ENCODE results near the gene PPP1R1C.
"Not testable (repeated sequence)": the region's sequence is repeated elsewhere in the genome, so short reads cannot be mapped to it uniquely, and the experiment has no call there.

PPP1R1C gene

GRCh38 chr2:181985632-181986205, at the start of gene PPP1R1C:
PPP1R1C (plus strand) TSS chr2:181985853; CDS start chr2:181986111, 258 bp downstream.
- DNase-seq (ENCODE audit: low spot score): no peak

- no peak for DNase-seq (ENCODE audit: low spot score)
Observed at GRCh38 chr2:181937473-181937872, 48.2 kb upstream of the PPP1R1C start.

- DNase-seq (ENCODE audit: low spot score): no peak
Observed at GRCh38 chr2:181943411-181944124, 42.1 kb upstream of the PPP1R1C start.

- DNase-seq (ENCODE audit: low spot score): no peak
Observed at GRCh38 chr2:181944164-181944913, 41.3 kb upstream of the PPP1R1C start.

GRCh38 chr2:181944914-181945291, 40.8 kb upstream of the PPP1R1C start:
- DNase-seq (ENCODE audit: low spot score): no peak

GRCh38 chr2:181946444-181947127, 39.1 kb upstream of the PPP1R1C start:
- no peak for DNase-seq (ENCODE audit: low spot score)

GRCh38 chr2:181947273-181947672, 38.4 kb upstream of the PPP1R1C start:
- DNase-seq (ENCODE audit: low spot score): no peak

- DNase-seq (ENCODE audit: low spot score): no peak
Observed at GRCh38 chr2:181948227-181948626, 37.4 kb upstream of the PPP1R1C start.

- DNase-seq (ENCODE audit: low spot score): peak; percentile 27
Observed at GRCh38 chr2:181949047-181949446, 36.6 kb upstream of the PPP1R1C start.

- DNase-seq (ENCODE audit: low spot score): no peak
Observed at GRCh38 chr2:181952404-181953226, 33.0 kb upstream of the PPP1R1C start.

GRCh38 chr2:181953881-181954537, 31.6 kb upstream of the PPP1R1C start:
- DNase-seq (ENCODE audit: low spot score): peak; percentile 76

GRCh38 chr2:181954538-181954883, 31.1 kb upstream of the PPP1R1C start:
- no peak for DNase-seq (ENCODE audit: low spot score)

- DNase-seq (ENCODE audit: low spot score): peak; percentile 71
Observed at GRCh38 chr2:181955010-181955409, 30.6 kb upstream of the PPP1R1C start.

- DNase-seq (ENCODE audit: low spot score): not testable (repeated sequence)
Observed at GRCh38 chr2:181955866-181956265, 29.8 kb upstream of the PPP1R1C start.

GRCh38 chr2:181957668-181958067, 28.0 kb upstream of the PPP1R1C start:
- peak; percentile 33 for DNase-seq (ENCODE audit: low spot score)

- no peak for DNase-seq (ENCODE audit: low spot score)
Observed at GRCh38 chr2:181958726-181959125, 26.9 kb upstream of the PPP1R1C start.

GRCh38 chr2:181959508-181959907, 26.1 kb upstream of the PPP1R1C start:
- DNase-seq (ENCODE audit: low spot score): no peak

GRCh38 chr2:181961167-181961566, 24.5 kb upstream of the PPP1R1C start:
- DNase-seq (ENCODE audit: low spot score): not testable (repeated sequence)

GRCh38 chr2:181962142-181962541, 23.5 kb upstream of the PPP1R1C start:
- no peak for DNase-seq (ENCODE audit: low spot score)

- no peak for DNase-seq (ENCODE audit: low spot score)
Observed at GRCh38 chr2:181970160-181970794, 15.4 kb upstream of the PPP1R1C start.

GRCh38 chr2:181971032-181971431, 14.6 kb upstream of the PPP1R1C start:
- no peak for DNase-seq (ENCODE audit: low spot score)

All from LoVo (cell line).